IMR-90 (cell line): Measurements from ENCODE around the gene RASGRP4. TPM values are rescaled to one million over a fixed set of nuclear protein-coding genes. Genes with fewer than 3 reads are reported as not detected.

Experiments used
- ATAC-seq: fragments of 200-7000 bp; cut with Tn5 transposase; 2 replicates; pipeline ENCODE4 v1.9.1; 2020; ENCODE audit warnings: low read depth, mild to moderate bottlenecking, moderate library complexity
- BruUV-seq: library from RNA; stranded (reverse); fragments of 400-500 nt; replicated peaks from 2 replicates; lab custom pipeline; 2021; lab: Mats Ljungman, UMichigan
- CTCF ChIA-PET: fragments of 300-600 bp; formaldehyde crosslinking; extraction: SDS; loops from one replicate; lab custom pipeline; 2021; ENCODE audit warnings: antibody characterized with exemption; lab: Yijun Ruan, JAX
- POLR2A ChIA-PET: fragments of 300-600 bp; sonication (Branson Sonifier 250); formaldehyde crosslinking; loops from one replicate; lab custom pipeline; 2022; ENCODE audit warnings: antibody characterized with exemption; ENCODE audit not compliant: unreplicated experiment; lab: Charles Lee
- DNase-seq: peaks from one replicate; pipeline ENCODE4 v3.0.0; 2013
- H2AFZ ChIP-seq: replicated peaks from 2 replicates; pipeline ENCODE3; 2013; ENCODE audit warnings: low read length, mild to moderate bottlenecking; ENCODE audit not compliant: poor library complexity
- H2AK5ac ChIP-seq: 2 replicates; pipeline ENCODE4 v1.6.1; 2013; ENCODE audit warnings: low read depth, low read length, inconsistent platforms
- H2AK9ac ChIP-seq: replicated peaks from 2 replicates; pipeline ENCODE3; 2013; ENCODE audit warnings: mild to moderate bottlenecking, low read depth, low read length, moderate library complexity; ENCODE audit not compliant: poor library complexity
- H2BK120ac ChIP-seq: 2 replicates; pipeline ENCODE4 v1.6.1; 2013; ENCODE audit warnings: low read depth, low read length, inconsistent platforms
- H2BK15ac ChIP-seq: 3 replicates; pipeline ENCODE4 v1.6.1; 2013; ENCODE audit warnings: low read depth, low read length, inconsistent platforms
- H2BK20ac ChIP-seq: 2 replicates; pipeline ENCODE4 v1.6.1; 2013; ENCODE audit warnings: low read depth, mild to moderate bottlenecking, inconsistent platforms, low read length, moderate library complexity
- H2BK5ac ChIP-seq: 2 replicates; pipeline ENCODE4 v1.6.1; 2013; ENCODE audit warnings: mild to moderate bottlenecking, low read depth, low read length, inconsistent platforms; ENCODE audit not compliant: poor library complexity, severe bottlenecking
- H3K14ac ChIP-seq: replicated peaks from 2 replicates; pipeline ENCODE4 v1.6.1; 2013; ENCODE audit warnings: low read depth, low read length, inconsistent platforms
- H3K18ac ChIP-seq: 2 replicates; pipeline ENCODE4 v1.6.1; 2013; ENCODE audit warnings: low read depth, low read length, control low read depth
- H3K23ac ChIP-seq: 2 replicates; pipeline ENCODE4 v1.6.1; 2013; ENCODE audit warnings: low read depth, low read length, inconsistent platforms
- H3K27ac ChIP-seq: 2 replicates; pipeline ENCODE4 v1.5.1; 2013; ENCODE audit warnings: mild to moderate bottlenecking, control low read depth, low read length; ENCODE audit not compliant: insufficient read depth
- H3K27me3 ChIP-seq: 2 replicates; pipeline ENCODE4 v1.6.1; 2013; ENCODE audit warnings: low read length; ENCODE audit not compliant: control insufficient read depth, insufficient read depth
- H3K36me3 ChIP-seq: 2 replicates; pipeline ENCODE4 v1.6.1; 2013; ENCODE audit warnings: low read length, mixed read lengths; ENCODE audit not compliant: control insufficient read depth, insufficient read depth
- H3K4ac ChIP-seq: 2 replicates; pipeline ENCODE4 v1.6.1; 2013; ENCODE audit warnings: low read depth, low read length, inconsistent platforms
- H3K4me1 ChIP-seq: 2 replicates; pipeline ENCODE4 v1.6.1; 2013; ENCODE audit warnings: low read length, mixed read lengths; ENCODE audit not compliant: control insufficient read depth, insufficient read depth
- H3K4me2 ChIP-seq: 2 replicates; pipeline ENCODE4 v1.6.1; 2013; ENCODE audit warnings: low read depth, mild to moderate bottlenecking, control low read depth, low read length, moderate library complexity
- H3K4me3 ChIP-seq: 2 replicates; pipeline ENCODE4 v1.5.1; 2013; ENCODE audit warnings: low read depth, mild to moderate bottlenecking, control low read depth, low read length, moderate library complexity; ENCODE audit not compliant: insufficient read depth
- H3K56ac ChIP-seq: 2 replicates; pipeline ENCODE4 v1.6.1; 2013; ENCODE audit warnings: low read length, inconsistent platforms; ENCODE audit not compliant: insufficient read depth; ENCODE audit errors: extremely low read depth
- H3K79me1 ChIP-seq, 2 experiments: 2 replicates each; pipeline ENCODE4 v1.6.1; 2013; ENCODE audit warnings: low read length in 2 of 2, inconsistent platforms in 1 of 2, low read depth in 1 of 2
- H3K9ac ChIP-seq: 2 replicates; pipeline ENCODE4 v1.6.1; 2013; ENCODE audit warnings: low read depth, low read length, control low read depth
- H3K9me1 ChIP-seq: 2 replicates; pipeline ENCODE4 v1.6.1; 2013; ENCODE audit warnings: low read length, inconsistent platforms; ENCODE audit not compliant: insufficient read depth
- H3K9me3 ChIP-seq: 2 replicates; pipeline ENCODE4 v1.6.1; 2013; ENCODE audit warnings: low read length; ENCODE audit not compliant: control insufficient read depth, insufficient read depth
- H4K20me1 ChIP-seq: 2 replicates; pipeline ENCODE4 v1.6.1; 2013; ENCODE audit warnings: low read length, inconsistent platforms; ENCODE audit not compliant: insufficient read depth
- H4K5ac ChIP-seq: 2 replicates; pipeline ENCODE4 v1.6.1; 2013; ENCODE audit warnings: mild to moderate bottlenecking, low read depth, low read length, control low read depth
- H4K8ac ChIP-seq, 2 experiments: 2 replicates each; pipeline ENCODE4 v1.6.1; 2013; ENCODE audit warnings: low read depth in 2 of 2, low read length in 2 of 2, control low read depth in 1 of 2, inconsistent platforms in 1 of 2
- H4K91ac ChIP-seq: 2 replicates; pipeline ENCODE4 v1.6.1; 2013; ENCODE audit warnings: low read depth, low read length, inconsistent platforms; ENCODE audit not compliant: insufficient read depth
- MAFK ChIP-seq: IDR thresholded peaks from 2 replicates; pipeline ENCODE4 v1.6.1; 2012; ENCODE audit warnings: low read depth, low read length, improper control_type of control experiment
- MAZ ChIP-seq: IDR thresholded peaks from 2 replicates; pipeline ENCODE4 v1.6.1; 2012; ENCODE audit warnings: low read depth, mild to moderate bottlenecking, low read length, improper control_type of control experiment, moderate library complexity, borderline replicate concordance
- POLR2A ChIP-seq: IDR thresholded peaks from 2 replicates; pipeline ENCODE4 v1.6.1; 2012; ENCODE audit warnings: mild to moderate bottlenecking, low read depth, low read length
- RAD21 ChIP-seq: IDR thresholded peaks from 2 replicates; pipeline ENCODE4 v1.6.1; 2012; ENCODE audit warnings: low read length, improper control_type of control experiment
- WGBS, 2 experiments: methylation state at CpG; one replicate each; pipeline versions ENCODE4 v1.1.5 to v1.1.7; 2013; ENCODE audit warnings: missing lambda C conversion rate in 2 of 2; ENCODE audit not compliant: insufficient read length in 1 of 2; ENCODE audit errors: extremely low coverage in 2 of 2; 5-methylcytosine and 5-hydroxymethylcytosine counted together
- dilution Hi-C: fragments of 300-500 bp; cut with HindIII; formaldehyde crosslinking; loops from one replicate; pipeline ENCODE4 v1.14.3; 2018; ENCODE audit warnings: low sequenced_read_pairs; ENCODE audit not compliant: unreplicated experiment
- in situ Hi-C: fragments of 300-500 bp; cut with MboI; formaldehyde crosslinking; loops from 3 replicates; pipeline ENCODE4 v1.14.3; 2019; ENCODE audit warnings: low sequenced_read_pairs, inconsistent platforms, mixed read lengths
- intact Hi-C: fragments of 100-400 bp; cut with micrococcal nuclease; formaldehyde crosslinking; loops from 2 replicates; pipeline ENCODE4 v1.10.0; 2022
- polyA plus RNA-seq, 3 experiments: library from polyadenylated mRNA; depleted of rRNA; stranded (reverse); fragments of >200 nt; gene quantifications; 2 replicates each; pipeline ENCODE4 v1.2.3, GENCODE V29; 2012; ENCODE audit warnings: low replicate concordance in 1 of 3
- total RNA-seq: library from RNA; depleted of rRNA; stranded (reverse); fragments of >200 nt; gene quantifications from 2 replicates; pipeline ENCODE4 v1.2.3, GENCODE V29; 2012
- TF ChIP-seq, protein P1 (sequence below): conservative IDR thresholded peaks from 2 replicates; pipeline ENCODE4 v1.5.1; 2012; ENCODE audit warnings: mild to moderate bottlenecking, low read depth, low read length, improper control_type of control experiment
- TF ChIP-seq, protein P2 (sequence below): fragments of 150-350 bp; IDR thresholded peaks from 2 replicates; pipeline ENCODE4 v1.6.1; 2016; ENCODE audit warnings: low read depth, mild to moderate bottlenecking, low read length, moderate library complexity, borderline replicate concordance

RASGRP4 gene
- total and polyA plus RNA-seq, 2 of the 4 experiments (the other 2 are of a cell fraction): not detected

DNA sequence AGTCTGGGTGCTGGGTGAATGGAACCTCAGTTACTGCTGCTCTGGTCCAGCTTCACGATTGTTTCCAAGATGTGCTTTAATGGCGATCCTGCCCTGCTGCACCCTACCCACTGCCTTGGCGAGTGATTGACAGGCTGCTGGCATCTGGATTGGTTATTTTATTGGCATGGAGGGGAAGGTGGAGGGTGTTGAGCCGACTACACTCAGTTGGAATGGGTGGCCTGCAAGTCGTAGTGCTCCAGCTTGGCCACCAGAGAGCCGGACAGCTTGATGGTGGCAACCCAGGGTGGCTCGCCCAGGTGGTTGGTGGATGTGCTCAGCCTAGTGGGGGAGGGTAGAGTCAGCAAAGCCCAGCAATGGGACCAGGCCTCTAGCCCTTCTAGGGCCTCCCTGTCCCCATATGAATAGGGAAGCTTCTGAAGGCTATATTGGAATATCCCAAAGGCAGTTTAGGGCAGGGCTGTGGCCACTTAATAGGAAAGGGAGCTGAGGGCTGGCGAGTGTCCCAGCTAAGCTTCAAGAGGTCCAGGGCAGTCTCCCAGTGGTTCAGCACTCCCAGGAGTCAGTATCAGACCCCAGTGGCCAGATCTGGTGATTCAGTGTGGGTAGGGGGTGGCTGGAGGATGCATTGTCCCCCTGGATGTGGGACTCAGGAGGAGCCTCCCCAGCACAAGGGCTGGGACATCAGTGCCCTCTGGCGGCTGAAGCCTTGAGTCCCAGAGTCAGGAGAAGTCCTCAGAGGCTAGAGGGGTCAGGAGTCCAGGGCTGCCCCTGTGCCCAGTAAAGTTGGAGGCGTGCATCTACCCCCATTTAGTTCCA lies 41.6 kb downstream of the RASGRP4 start:
- no peak overlapping the region for H3K27ac ChIP-seq
- CTCF ChIA-PET: interaction anchor here (1.9 kb wide), 1 partner anchor 8 kb away, joined by 5 read pairs; no protein-coding TSS in a partner anchor
- H2BK120ac ChIP-seq: no peak overlapping the region
- peaks cover 46% of the 10 kb centered on the region for H3K36me3 ChIP-seq
- H3K9ac ChIP-seq: no peak overlapping the region
- no TSS peak for BruUV-seq
- H2AK9ac ChIP-seq: no peak overlapping the region
- no peak overlapping the region for H2BK20ac ChIP-seq
- H3K4me3 ChIP-seq: no peak overlapping the region
- no peaks in the 10 kb centered on the region for H3K4me1 ChIP-seq
- 100% methylated on average over 2 of the region's 10 CpGs; no CpG with 5 or more reads in 1 of the 2 experiments for WGBS, 2 experiments
- no peak overlapping the region for H3K18ac ChIP-seq
- H2AK5ac ChIP-seq: no peak overlapping the region
- intact Hi-C loops: loop anchor here (5.0 kb wide), 1 partner anchor 152 kb away; no protein-coding TSS in a partner anchor
- POLR2A ChIA-PET: no interaction called here
- no peak overlapping the region for H4K8ac ChIP-seq
- TF ChIP-seq, protein P1, sequence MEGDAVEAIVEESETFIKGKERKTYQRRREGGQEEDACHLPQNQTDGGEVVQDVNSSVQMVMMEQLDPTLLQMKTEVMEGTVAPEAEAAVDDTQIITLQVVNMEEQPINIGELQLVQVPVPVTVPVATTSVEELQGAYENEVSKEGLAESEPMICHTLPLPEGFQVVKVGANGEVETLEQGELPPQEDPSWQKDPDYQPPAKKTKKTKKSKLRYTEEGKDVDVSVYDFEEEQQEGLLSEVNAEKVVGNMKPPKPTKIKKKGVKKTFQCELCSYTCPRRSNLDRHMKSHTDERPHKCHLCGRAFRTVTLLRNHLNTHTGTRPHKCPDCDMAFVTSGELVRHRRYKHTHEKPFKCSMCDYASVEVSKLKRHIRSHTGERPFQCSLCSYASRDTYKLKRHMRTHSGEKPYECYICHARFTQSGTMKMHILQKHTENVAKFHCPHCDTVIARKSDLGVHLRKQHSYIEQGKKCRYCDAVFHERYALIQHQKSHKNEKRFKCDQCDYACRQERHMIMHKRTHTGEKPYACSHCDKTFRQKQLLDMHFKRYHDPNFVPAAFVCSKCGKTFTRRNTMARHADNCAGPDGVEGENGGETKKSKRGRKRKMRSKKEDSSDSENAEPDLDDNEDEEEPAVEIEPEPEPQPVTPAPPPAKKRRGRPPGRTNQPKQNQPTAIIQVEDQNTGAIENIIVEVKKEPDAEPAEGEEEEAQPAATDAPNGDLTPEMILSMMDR: 0 out of 2 replicates have a peak, but pooled peaks have one; percentile 32
- TF ChIP-seq POLR2A (no peak), MAFK (no peak), RAD21 (peak; percentile 38), MAZ (no peak)
- TF ChIP-seq, protein P2, sequence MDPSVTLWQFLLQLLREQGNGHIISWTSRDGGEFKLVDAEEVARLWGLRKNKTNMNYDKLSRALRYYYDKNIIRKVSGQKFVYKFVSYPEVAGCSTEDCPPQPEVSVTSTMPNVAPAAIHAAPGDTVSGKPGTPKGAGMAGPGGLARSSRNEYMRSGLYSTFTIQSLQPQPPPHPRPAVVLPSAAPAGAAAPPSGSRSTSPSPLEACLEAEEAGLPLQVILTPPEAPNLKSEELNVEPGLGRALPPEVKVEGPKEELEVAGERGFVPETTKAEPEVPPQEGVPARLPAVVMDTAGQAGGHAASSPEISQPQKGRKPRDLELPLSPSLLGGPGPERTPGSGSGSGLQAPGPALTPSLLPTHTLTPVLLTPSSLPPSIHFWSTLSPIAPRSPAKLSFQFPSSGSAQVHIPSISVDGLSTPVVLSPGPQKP: no peak
- no peaks in the 10 kb centered on the region for H3K9me3 ChIP-seq
- H3K56ac ChIP-seq: no peak overlapping the region
- H2AFZ ChIP-seq: no peak overlapping the region
- H3K79me1 ChIP-seq: peaks cover 13 to 52% of the 10 kb centered on the region in 2 experiments; a peak in 3 of 4 replicates
- no peak for DNase-seq
- no peak overlapping the region for H3K4ac ChIP-seq
- peaks cover 10% of the 10 kb centered on the region for H3K9me1 ChIP-seq
- H4K20me1 ChIP-seq: peaks cover 27% of the 10 kb centered on the region
- H3K23ac ChIP-seq: no peak overlapping the region
- H2BK15ac ChIP-seq: no peak overlapping the region
- in situ Hi-C loops: no loop called here
- H2BK5ac ChIP-seq: no peak overlapping the region
- no peaks in the 10 kb centered on the region for H3K27me3 ChIP-seq
- H4K5ac ChIP-seq: no peak overlapping the region
- H3K14ac ChIP-seq: no peak overlapping the region
- H3K4me2 ChIP-seq: no peak overlapping the region
- H4K91ac ChIP-seq: no peak overlapping the region
- dilution Hi-C loops: no loop called here
- ATAC-seq: no peak
